Left forelimb (tissue), 1 donor: Measurements from ENCODE around the gene ACTN1.

ENCODE experiments used
- DNase-seq: peaks from one replicate; pipeline ENCODE4 v3.0.0-alpha.2; 2018; ENCODE audit warnings: low spot score

Gene ACTN1

DNA sequence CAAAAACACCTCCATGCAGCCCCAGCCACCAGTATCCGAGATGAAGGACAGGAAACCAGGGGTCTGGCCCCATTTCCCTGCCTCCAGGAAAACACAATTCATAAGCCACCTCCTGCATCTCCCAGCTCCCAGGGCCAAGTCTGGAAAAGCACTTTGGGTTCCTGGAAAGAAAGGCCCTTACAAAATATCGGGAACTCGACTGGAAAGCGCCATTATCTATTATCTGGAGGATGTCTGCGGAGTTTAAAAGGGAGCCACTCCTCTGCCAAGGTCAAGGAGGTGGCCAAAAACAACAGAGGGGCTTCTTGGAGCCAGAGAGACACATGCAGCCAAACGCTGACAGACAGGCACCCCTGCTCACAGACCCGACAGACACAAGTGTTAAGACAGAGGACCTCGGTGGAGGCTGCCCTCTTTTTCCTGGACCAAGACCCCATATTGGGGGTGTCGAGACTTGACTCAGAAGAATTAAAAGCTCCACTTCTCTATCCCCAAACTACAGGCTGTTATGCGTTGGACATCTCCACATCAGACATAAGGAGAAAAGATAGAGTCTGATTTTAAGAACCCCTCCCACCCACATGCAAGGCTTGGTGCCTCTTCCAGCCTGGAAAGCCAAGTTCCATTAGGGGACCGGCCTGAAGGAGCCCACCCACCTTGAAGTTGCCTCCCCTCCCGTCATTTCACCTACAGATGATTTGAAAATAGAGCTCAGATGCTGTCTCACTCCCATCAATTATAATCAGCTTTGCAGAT, 9.6 kb downstream of the ACTN1 start:
- DNase-seq, result no peak

- DNase-seq, result no peak
These were observed 10.4 kb downstream of the ACTN1 start for GRCh38 chr14:68968721-68969120.

- DNase-seq, result no peak
These were observed 11.1 kb downstream of the ACTN1 start for GRCh38 chr14:68968051-68968450.

DNA sequence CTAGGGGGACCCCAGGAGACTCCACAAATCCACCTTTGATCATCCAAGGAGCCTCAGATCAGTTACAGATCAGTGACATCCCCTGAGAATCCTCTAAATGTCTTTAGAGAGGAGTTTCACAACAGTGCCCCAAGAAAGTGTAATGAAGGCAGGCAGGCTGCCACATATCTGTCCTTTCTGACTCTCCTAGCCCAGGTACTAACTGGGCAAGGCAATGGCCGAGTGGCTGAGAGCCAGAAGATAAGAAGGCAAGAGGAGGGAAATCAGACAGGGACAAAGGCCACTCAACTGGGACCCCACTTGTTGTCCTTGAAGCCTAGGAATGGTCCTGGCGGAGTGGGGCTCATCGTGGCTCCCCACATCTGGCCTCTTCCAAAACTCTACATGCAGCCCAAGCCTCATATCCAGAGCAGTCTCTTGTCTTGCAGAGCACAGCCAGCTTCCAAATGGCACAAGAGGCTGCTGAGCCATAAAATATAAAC, 11.6 kb downstream of the ACTN1 start:
- no peak for DNase-seq

DNA sequence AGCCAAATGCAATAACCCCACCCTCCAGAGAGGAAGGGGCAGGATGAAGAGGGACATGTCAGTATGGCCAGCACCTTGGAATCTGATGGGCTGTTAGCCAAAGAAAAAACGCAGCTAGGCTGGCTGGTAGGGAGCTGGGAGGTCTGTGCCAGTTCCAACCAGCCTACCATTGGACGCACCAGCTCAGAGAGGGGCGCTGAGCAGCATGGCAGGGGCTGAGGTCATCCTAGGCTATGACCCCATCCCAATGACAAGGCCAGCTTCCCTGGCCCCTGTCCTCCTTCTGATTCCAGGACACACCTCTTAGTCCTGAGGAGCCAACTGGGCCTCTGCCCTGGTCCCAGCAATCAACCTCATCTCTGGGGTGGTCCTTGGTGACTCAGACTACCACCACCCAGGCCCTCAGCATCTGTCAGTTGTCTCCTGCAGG, 12.2 kb downstream of the ACTN1 start:
- no peak for DNase-seq

DNA sequence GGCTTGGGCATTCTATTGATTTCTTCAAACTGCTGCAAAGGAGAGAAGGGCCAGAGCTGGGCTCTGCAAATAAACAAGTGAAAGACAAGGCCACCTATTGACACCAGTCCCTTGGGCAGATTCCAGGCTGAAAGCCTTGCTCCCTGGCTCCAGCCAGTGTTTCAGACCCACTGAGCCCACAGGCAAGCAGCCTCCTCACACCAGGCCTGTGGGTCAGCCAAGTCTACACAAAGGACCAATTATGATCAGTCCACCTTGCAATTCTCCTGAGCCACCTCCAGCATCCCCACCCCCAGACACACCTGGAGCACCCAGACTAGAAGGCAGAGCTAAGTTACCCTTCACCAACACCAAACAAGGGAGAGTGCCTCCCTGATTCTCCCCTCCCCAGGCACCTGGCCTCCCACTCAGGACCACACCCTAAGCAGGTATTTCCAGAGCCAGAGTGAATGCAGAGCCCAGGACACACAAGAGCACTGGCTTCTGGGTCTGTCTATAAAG, 13.8 kb downstream of the ACTN1 start:
- DNase-seq, result no peak

DNA sequence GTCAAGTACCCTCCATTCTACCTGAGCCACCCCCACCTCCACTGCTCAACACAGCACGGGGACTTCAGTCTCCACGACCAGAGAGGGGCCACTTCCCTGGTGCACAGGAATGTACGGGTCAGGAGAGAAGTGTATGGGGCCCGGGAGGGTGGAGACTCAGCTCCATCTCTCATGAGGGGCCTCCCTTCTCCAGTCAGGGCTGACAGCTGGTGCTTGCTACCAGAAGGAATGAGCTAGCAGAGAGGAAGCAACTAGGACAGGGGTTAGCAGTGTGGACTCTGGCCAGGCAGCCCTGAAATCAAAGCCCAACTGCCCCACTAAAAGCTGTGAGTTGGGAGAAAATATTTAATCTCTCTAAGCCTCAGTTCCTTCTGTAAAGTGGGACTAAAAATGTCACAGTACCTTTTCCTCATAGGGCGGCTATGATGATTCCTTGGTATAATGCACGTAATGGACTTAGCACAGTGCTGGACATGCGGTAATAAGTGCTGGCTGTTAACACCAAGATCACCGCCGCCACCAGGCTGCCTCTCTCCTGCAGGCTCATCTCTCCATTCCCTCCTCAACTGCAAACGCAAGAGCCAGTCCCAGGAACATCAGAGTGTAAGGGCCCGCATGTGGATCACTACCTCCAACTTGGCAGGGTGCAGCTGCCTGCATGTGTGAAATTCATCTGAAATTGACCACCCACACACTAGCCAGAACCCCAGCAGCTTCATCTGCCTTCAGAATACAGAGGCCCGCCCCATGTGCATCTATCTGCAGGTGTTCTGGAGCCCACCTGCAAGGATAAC, 14.6 kb downstream of the ACTN1 start:
- DNase-seq, result no peak

DNA sequence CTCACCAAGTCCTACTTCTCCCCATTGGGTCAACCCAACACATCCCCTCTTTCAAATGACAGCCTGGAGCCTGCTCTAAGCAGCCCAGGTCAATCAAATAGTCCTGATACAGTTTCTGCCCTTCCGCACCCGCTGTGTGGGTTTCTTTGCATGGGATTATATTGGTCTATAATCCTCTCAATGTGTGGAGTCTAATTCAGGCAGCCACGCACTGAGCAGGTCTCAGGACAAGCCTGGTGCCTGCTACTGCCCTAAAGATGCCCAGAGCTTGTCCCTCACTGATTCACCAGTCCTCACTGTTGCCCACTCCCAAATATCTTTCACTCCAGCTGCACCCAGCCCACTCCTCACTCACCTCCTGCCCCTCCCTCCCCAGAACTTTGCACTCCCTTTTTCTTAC, 16.4 kb downstream of the ACTN1 start:
- no peak for DNase-seq

- no peak for DNase-seq
These were observed 17.1 kb downstream of the ACTN1 start for GRCh38 chr14:68961781-68962584.

- DNase-seq, result no peak
These were observed 17.7 kb downstream of the ACTN1 start for GRCh38 chr14:68961361-68961760.

DNA sequence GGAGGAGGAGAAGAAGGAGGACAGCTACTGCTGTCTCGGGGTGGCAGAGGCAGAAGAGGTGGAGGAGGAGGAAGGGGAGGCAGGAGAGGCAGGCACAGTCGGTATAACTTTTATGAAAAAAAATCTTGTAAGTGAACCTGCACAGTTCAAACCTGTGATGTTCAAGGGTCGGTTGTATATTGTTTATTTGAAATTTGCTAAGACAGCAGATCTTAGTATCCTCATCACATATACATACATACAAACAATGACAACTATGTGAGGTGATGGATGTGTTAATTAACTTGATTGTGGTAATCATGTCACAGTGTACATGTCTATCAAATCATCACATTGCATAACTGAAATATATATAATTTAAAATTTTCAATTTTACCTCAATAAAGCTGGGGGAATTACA, 19.0 kb downstream of the ACTN1 start:
- no peak for DNase-seq

GRCh38 chr14:68959035-68959434, 20.1 kb downstream of the ACTN1 start:
- no peak for DNase-seq

DNA sequence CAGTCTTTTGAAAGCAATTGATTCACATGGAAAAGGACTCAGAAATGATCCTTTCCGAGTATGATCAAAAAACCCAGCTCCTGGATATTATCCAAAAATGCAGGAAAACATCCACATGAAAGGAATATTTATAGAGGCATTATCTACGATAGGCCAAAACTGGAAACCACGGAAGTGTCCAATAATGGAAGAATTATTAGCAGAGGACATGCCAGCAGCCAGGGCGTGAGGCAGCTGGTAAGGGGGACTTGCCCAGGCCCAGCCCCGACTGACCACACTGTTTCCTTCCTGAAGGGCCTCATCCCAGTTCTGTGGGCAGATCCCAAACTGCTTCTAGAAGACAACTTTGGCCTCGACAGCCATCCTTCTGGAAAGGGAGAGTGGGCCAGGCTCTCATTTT, 20.5 kb downstream of the ACTN1 start:
- DNase-seq, result no peak

GRCh38 chr14:68957775-68958174, 21.3 kb downstream of the ACTN1 start:
- DNase-seq, result no peak

DNA sequence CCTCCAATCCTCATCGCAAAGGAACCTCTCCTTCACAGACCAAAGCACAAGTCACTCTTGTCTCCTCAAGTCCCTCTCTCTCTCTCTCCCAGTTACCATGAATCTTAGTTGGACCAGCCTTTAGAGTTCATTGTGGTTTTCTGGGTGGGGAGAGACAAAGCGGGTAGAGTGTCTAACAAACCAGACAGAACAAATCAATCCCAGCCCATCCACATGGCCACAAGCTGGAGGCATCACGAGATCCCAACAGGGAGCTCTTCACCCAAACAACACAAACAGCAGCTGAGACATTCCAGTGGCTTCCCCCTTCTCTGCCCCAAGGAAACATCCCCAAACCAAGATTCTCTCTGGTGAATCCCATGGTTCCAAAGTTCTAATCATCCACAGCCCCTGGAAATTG, 22.4 kb downstream of the ACTN1 start:
- no peak for DNase-seq

GRCh38 chr14:68955851-68956179, 23.3 kb downstream of the ACTN1 start:
- DNase-seq, result no peak

DNA sequence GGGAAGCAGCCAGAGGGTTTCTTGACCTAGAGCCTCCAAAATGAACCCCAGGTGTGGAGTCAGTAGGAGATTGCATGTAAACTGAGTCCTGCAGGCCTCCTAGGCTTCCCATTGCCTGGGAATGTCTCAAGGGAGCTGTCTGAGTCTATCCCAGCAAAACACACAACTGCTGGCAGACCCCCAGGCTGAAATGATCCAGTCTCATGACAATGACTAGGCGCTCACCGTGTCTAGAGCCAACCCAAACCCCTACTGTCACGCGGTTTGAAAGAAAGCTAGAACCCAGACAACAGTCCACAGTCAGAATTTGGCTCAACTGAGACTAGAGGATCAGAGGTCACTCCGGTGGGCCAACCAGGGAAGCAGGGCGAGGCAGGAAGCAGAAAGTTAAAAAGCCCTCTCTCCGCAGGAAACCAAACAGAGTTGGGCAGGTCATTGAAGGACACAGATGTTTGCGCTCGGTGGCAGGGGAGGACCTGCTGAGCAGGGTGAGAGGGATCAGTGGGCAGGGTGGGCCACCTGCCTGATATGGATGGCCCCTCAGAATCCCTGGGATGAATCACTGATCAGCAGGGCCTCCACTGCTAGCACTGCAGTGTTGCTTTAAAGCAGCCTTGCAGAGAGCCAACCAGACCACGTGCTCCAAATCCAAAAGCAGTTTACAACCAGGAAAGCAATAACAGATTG, 23.8 kb downstream of the ACTN1 start:
- no peak for DNase-seq

DNA sequence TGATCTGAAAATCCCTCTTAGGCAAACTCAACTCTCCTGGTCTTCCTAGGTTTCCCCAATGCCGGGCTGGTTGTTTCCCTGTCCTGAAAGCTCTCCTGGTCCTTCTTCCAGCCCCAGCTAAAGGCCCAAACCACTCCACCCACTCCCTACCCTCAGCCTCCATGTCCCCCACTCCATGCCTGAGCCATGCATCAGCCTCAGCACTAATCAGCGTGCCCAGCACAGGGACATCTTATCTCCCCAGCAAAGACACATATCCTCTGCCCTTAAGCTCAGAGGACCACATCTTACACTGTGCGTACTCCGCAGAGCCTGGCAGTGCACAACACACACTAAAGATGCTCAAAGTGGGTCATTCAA, 25.9 kb downstream of the ACTN1 start:
- DNase-seq, result no peak

DNA sequence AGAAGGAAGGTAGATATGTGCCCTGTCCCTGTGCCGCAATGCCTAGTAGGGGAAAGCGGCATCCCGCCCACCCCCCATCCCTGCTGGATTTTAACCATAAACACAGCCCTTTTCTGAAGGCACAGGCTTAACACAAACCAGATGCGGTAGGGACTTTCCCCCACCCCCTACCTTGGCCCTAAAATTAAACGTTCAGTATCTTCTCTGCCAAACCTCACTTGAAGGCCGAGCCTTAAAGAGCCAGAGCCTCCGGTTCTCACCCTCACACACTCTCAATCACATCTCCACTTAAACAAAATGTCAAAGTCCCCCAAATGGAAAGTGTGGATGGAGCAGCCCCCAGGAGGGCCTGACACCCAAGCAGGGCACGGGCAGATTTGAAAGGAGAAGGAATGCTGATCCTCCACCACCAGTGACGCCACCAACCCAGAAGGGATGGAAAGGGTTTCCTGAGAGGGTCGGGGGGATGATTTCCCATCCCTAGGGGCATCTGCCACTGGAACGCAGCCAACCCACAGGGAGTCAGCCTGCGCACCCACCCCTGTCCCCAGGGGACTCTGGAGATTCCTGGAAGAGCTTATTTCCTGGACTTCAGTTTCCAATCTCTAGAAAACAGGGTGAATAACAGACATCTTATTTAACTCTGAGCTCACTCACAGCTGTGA, 26.4 kb downstream of the ACTN1 start:
- peak; percentile 85 for DNase-seq

- DNase-seq, result no peak
These were observed 27.1 kb downstream of the ACTN1 start for GRCh38 chr14:68951800-68952530.
